Neural progenitor cell (in vitro differentiated cells): Measurements from ENCODE around the gene CPNE2.

Experiments used
- CTCF ChIP-seq: fragments of 200-600 bp; sonication (generic); IDR thresholded peaks from 2 replicates; pipeline ENCODE4 v1.5.1; 2017; ENCODE audit warnings: antibody characterized with exemption, mild to moderate bottlenecking
- EZH2phosphoT487 ChIP-seq: fragments of 200-600 bp; sonication (generic); IDR thresholded peaks from 2 replicates; pipeline ENCODE4 v1.6.1; 2017; ENCODE audit warnings: antibody characterized with exemption

- TF ChIP-seq CTCF = no peak
- no peak for TF ChIP-seq EZH2phosphoT487
Measured at GRCh38 chr16:57062329-57062728, 30.1 kb upstream of the CPNE2 start.
